Fibroblast of mammary gland (primary cell): ENCODE results near the gene NETO2.

Experiments used
- DNase-seq: peaks from one replicate; pipeline ENCODE4 v3.0.0-alpha.2; 2010; ENCODE audit warnings: low read depth
- H3K4me3 ChIP-seq: 2 replicates; pipeline ENCODE4 v1.5.1; 2011; ENCODE audit warnings: low read depth, mild to moderate bottlenecking, low read length, moderate library complexity; ENCODE audit not compliant: control insufficient read depth
- TF ChIP-seq, protein P1 (sequence below): conservative IDR thresholded peaks from 2 replicates; pipeline ENCODE4 v1.5.1; 2011; ENCODE audit warnings: low read depth, low read length, inconsistent platforms; ENCODE audit not compliant: control insufficient read depth, insufficient read depth

NETO2 gene

DNA sequence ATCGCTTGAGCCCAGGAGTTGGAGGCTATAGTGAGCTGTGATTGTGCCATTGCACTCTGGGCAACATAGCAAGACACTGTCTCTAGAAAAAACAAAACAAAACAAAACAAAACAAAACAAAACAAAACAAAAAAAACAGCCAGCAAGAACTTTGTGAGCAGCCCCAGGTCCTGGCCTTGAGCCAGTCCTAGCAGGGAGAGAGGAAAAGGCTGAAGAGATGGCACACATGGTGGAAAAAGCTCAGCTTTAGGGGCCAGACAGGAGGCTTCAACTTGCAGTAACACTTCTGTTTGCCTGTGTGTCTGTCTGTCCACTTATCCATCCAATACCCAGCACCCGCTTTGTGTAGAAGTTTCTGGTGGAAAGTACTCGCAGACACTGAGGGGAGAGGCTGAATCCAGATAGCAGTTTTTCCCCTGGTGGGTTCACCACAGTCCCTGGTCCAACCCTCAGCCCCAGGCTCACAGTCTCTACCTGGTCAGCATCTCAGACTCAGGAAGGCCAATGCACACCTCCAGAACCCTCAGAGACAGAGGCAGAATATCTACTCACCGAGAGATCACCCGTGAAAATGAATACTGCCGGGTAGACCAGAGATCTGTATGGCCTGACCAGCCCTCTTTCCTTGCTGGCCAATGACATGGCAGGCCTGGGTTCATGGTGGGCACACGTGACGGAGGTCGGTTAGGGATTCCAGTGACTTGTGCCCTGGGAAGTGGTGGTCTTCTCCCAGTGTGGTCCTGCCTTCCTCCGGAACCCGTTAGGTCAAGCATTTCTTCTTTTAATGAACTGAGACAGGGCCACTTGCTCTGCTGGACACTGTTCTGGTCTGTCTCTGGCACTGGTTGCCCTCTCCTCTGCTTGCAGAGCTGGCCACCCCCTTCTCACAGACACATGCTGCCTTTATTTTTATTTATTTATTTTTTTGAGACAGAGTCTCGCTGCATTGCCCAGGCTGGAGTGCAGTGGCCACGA, 90.8 kb downstream of the NETO2 start:
- TF ChIP-seq, protein P1, sequence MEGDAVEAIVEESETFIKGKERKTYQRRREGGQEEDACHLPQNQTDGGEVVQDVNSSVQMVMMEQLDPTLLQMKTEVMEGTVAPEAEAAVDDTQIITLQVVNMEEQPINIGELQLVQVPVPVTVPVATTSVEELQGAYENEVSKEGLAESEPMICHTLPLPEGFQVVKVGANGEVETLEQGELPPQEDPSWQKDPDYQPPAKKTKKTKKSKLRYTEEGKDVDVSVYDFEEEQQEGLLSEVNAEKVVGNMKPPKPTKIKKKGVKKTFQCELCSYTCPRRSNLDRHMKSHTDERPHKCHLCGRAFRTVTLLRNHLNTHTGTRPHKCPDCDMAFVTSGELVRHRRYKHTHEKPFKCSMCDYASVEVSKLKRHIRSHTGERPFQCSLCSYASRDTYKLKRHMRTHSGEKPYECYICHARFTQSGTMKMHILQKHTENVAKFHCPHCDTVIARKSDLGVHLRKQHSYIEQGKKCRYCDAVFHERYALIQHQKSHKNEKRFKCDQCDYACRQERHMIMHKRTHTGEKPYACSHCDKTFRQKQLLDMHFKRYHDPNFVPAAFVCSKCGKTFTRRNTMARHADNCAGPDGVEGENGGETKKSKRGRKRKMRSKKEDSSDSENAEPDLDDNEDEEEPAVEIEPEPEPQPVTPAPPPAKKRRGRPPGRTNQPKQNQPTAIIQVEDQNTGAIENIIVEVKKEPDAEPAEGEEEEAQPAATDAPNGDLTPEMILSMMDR = no peak
- no peak overlapping the region for H3K4me3 ChIP-seq
- no peak for DNase-seq

DNA sequence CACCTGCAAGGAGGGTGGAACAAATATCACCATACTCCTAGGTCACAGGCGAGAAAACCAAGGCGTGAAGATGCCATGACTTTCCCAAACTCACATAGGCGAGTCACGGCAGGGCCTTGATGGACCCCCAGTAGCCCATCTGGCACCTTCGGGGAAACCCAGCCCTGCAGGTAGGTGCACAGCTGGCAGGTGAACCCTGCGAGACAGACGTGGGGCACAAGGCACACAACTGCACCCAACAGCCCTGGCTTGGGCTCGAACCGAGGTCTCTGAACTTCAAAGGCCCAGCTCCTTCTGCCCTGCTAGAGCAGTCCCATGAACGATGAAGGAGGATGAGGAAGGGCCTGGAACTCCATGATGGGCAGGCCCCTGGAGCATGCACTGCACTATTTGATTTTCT, 92.7 kb downstream of the NETO2 start:
- H3K4me3 ChIP-seq = no peak overlapping the region
- no peak for DNase-seq
- TF ChIP-seq, protein P1 = no peak

DNA sequence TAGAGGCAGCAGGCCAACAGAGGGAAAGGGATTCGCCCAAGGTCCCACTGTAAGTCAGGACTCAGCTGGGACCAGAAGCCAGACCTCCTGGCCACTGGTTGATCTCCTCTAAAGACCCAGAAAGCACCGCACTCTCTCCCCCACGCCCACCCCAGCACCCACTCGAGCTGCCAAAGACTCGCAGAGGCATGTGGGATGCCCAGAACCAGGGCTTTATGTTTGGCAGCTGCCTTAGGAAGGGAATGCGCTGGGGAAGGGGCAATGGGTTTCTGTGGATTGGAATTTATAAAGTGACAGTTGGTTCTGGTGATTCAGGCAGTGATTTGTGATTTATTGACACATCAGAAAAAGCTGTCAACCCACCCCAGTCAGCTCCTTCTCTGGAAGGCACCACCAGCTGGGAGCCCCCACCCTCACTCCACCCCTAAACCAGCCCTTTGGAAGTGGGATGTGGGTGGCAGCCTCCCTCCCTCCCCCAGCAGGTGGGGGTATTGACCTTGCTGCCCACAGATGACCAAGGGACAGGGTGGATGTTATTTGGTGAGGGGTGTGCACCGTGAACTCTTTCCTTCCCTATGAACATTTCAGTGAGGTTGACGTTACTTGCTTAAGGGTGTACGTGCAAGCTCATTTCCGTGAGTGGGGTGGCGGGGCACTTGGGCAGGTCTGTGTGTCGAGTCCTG, 93.7 kb downstream of the NETO2 start:
- H3K4me3 ChIP-seq = no peak overlapping the region
- TF ChIP-seq, protein P1 = no peak
- no peak for DNase-seq

DNA sequence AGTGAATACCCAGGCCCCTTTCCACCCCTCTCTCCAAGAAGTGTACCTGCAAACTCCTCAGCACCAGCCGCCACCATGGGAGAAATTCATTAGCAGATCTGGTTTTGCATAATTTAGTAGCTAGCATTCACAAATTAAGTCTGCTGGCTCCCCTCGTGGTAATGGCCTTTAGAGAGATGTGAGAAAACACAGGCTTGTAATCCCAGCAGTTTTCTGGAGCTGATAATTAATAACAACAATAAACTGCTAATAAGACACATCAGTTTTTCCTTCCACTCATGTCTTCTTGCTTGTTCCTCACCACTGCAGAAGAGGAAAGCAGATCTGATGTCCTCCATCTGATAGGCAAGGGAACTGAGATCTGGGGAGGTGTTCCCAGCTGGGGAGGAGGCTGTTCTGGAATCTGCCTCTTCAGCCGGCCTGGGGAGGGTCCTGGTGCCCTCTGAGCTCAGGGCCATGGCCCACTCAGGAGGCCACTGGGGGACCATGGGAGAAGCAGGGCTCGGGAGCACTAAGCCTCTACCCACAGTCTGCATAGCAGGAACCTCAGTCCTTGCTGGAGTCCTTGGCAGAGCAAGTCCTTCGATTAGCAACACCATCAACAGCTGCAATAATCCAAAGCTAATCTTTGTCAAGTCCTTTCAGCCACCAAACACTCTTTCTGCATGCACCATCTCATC, 96.1 kb downstream of the NETO2 start:
- H3K4me3 ChIP-seq = no peak overlapping the region
- DNase-seq = no peak
- TF ChIP-seq, protein P1 = no peak

DNA sequence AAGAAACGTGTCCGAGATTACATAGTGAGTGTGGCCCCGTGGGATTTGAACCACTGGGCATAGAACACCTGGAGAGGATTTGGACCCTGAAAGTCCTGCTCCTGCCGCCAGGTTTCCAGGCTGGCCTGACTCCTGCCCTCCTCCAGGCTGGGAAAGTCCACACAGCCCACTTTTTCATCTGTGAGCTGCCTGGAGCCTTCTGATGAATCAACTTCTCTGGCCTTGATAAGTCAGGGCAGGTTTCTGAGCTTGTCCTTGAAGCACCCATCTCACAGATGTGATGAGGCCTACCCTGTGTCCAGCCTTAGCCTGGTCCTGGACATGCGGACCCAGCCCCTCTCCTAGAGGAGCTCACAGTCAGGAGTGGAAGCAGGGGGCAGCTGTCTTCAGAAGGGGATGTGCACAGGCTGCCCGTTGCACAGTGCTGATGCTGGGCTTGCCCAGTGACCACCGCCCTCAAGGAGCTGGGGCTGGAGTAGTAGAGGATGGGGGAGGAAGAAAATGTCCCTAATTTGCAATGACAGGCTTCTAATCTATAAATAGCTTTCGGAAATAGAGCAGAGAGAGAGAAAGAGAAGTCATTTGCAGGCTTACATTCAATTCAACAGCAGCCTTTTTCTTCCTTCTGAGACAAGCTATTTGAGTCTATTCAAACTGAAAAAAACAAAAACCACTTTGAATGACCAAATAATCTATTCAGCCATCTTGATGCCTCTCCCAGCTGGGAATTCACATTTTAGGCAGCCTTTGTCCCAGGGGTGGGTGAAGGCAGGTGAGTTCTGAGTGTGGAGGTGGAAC, 96.8 kb downstream of the NETO2 start:
- no peak for DNase-seq
- TF ChIP-seq, protein P1 = no peak
- H3K4me3 ChIP-seq = no peak overlapping the region

DNA sequence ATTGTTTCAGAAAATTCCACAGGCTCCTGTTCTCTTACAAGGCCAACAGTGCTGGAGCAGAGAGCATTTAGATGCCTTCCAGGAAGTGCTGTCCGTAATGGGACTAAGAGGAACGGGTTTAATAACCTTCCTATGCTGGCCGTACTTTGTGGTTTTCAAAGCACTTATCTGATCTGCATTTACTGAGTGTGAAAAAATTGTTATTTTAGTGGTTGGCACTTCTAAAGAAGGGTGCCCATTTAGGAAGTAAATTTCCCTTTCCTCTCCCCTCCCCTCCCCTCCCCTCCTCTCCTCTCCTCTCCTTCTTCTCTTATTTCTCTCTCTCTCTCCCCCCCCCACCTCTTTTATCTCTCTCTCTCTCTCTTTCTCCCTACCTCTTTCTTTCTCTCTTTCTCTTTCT, 98.3 kb downstream of the NETO2 start:
- H3K4me3 ChIP-seq = no peak overlapping the region
- no peak for DNase-seq
- TF ChIP-seq, protein P1 = no peak
